Breast epithelium (tissue), 4 donors: ENCODE results near the gene TTC36. TPM values are rescaled to one million over a fixed set of nuclear protein-coding genes. Genes with fewer than 3 reads are reported as not detected.

ENCODE experiments used
- DNase-seq, 2 donors: peaks; one replicate each; pipeline ENCODE4 v3.0.0-alpha.2; 2019; ENCODE audit warnings: low spot score in 2 of 2
- H3K27ac ChIP-seq, 2 donors: fragments of 200-600 bp; sonication (generic) in 1 of 2; one replicate each; pipeline ENCODE4 v1.5.1; 2016 to 2019; ENCODE audit warnings: mild to moderate bottlenecking in 1 of 2
- H3K27me3 ChIP-seq, 2 donors: fragments of 200-600 bp; sonication (generic) in 1 of 2; one replicate each; pipeline versions ENCODE4 v1.5.1 to v1.6.0; 2017 to 2019; ENCODE audit warnings: control low read depth in 1 of 2, mild to moderate bottlenecking in 1 of 2
- H3K36me3 ChIP-seq: fragments of 200-600 bp; one replicate; pipeline ENCODE4 v1.5.1; 2019
- H3K4me1 ChIP-seq, 2 donors: fragments of 200-600 bp; sonication (generic); one replicate each; pipeline ENCODE4 v1.5.1; 2016 to 2019; ENCODE audit warnings: control low read depth in 1 of 2
- H3K4me3 ChIP-seq, 3 donors: fragments of 200-600 bp; sonication (generic); 1 replicate in 2 of 3; 2 replicates in 1 of 3; pipeline ENCODE4 v1.5.1; 2016 to 2019; ENCODE audit warnings: mild to moderate bottlenecking in 3 of 3, moderate library complexity in 2 of 3
- H3K9me3 ChIP-seq, 2 donors: fragments of 200-600 bp; sonication (generic) in 1 of 2; one replicate each; pipeline ENCODE4 v1.5.1; 2016 to 2019; ENCODE audit warnings: control low read depth in 1 of 2
- POLR2A ChIP-seq: fragments of 450-650 bp; IDR thresholded peaks from one replicate; pipeline ENCODE4 v1.6.1; 2016; ENCODE audit warnings: antibody characterized with exemption, mild to moderate bottlenecking, moderate library complexity
- POLR2AphosphoS5 ChIP-seq, 3 donors: sonication (generic); formaldehyde crosslinking; IDR thresholded peaks; one replicate each; pipeline ENCODE4 v1.6.1; 2017; ENCODE audit warnings: antibody characterized with exemption in 3 of 3
- intact Hi-C: fragments of 100-400 bp; cut with DNase I; formaldehyde crosslinking; loops from one replicate; pipeline ENCODE4 v1.15.1; 2023; ENCODE audit warnings: low total_unique reads
- total RNA-seq, 3 donors: library from RNA; depleted of rRNA; stranded (reverse); fragments of >200 nt; gene quantifications; one replicate each; pipeline ENCODE4 v1.1.0, GENCODE V29; 2016
- TF ChIP-seq, protein P1 (sequence below), 3 donors: fragments of 450-650 bp; IDR thresholded peaks; one replicate each; pipeline ENCODE4 v1.5.1; 2016 to 2017; ENCODE audit warnings: antibody characterized with exemption in 3 of 3, mild to moderate bottlenecking in 3 of 3, moderate library complexity in 3 of 3

Gene TTC36
- total RNA-seq, 3 donors from 2014 or later: 3.4 to 15.1 (median 6.2) TPM

DNA sequence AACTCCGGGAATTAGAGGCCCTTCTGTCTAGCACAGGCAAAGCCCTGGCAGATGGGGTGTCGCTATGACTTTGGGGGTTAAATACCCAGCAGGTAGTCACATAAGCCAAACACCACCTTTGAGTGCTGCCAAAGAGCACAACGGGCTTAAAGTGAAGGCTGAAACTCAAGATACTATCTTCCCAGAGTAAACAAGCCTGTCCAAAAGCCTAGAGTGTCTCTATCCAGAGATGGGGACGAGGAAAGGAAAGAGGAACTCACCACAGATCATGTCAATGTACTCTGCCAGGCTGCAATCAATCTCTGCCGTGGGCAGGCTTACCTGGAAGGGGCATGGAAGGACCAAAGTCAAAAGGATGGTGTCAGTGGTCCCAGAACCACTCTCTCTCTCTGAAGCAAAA lies 18.3 kb downstream of the TTC36 start:
- TF ChIP-seq POLR2A (no peak), POLR2AphosphoS5 (IDR thresholded peaks at IDR 0.05) (no peak)
- TF ChIP-seq, protein P1, sequence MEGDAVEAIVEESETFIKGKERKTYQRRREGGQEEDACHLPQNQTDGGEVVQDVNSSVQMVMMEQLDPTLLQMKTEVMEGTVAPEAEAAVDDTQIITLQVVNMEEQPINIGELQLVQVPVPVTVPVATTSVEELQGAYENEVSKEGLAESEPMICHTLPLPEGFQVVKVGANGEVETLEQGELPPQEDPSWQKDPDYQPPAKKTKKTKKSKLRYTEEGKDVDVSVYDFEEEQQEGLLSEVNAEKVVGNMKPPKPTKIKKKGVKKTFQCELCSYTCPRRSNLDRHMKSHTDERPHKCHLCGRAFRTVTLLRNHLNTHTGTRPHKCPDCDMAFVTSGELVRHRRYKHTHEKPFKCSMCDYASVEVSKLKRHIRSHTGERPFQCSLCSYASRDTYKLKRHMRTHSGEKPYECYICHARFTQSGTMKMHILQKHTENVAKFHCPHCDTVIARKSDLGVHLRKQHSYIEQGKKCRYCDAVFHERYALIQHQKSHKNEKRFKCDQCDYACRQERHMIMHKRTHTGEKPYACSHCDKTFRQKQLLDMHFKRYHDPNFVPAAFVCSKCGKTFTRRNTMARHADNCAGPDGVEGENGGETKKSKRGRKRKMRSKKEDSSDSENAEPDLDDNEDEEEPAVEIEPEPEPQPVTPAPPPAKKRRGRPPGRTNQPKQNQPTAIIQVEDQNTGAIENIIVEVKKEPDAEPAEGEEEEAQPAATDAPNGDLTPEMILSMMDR (IDR thresholded peaks at IDR 0.05): no peak
- Histone ChIP-seq H3K9me3 (no peaks in the 10 kb centered on the region), H3K4me1 (no peaks in the 10 kb centered on the region), H3K4me3 (no peak overlapping the region), H3K27me3 (no peaks in the 10 kb centered on the region), H3K36me3 (no peaks in the 10 kb centered on the region), H3K27ac (no peak overlapping the region)
- intact Hi-C loops: no loop called here
- DNase-seq: no peak

DNA sequence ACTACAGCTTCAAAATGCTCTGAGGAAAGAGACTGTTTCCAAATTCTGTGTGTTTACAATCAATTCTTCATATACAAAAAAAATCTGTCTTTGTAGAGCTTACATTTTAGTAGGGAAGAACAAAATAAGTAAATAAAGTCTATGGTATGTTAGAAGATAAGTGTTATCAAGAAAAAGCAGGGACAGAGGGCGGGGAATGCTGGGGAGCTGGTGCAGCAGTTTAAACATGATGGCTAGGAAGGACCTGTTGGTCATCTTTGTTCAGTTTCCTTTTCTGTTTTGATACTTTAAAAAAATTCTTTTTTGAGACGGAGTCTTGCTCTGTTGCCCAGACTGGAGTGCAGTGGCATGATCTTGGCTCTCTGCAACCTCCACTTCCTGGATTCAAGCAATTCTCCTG lies 19.9 kb downstream of the TTC36 start:
- H3K27me3 ChIP-seq: no peaks in the 10 kb centered on the region
- H3K4me3 ChIP-seq: no peak overlapping the region
- H3K27ac ChIP-seq: no peak overlapping the region
- no peaks in the 10 kb centered on the region for H3K4me1 ChIP-seq
- H3K9me3 ChIP-seq: no peaks in the 10 kb centered on the region
- no peak for TF ChIP-seq POLR2A
- TF ChIP-seq, protein P1 (IDR thresholded peaks at IDR 0.05): no peak
- TF ChIP-seq POLR2AphosphoS5 (IDR thresholded peaks at IDR 0.05): no peak
- no peaks in the 10 kb centered on the region for H3K36me3 ChIP-seq
- intact Hi-C loops: no loop called here
- DNase-seq: no peak

DNA sequence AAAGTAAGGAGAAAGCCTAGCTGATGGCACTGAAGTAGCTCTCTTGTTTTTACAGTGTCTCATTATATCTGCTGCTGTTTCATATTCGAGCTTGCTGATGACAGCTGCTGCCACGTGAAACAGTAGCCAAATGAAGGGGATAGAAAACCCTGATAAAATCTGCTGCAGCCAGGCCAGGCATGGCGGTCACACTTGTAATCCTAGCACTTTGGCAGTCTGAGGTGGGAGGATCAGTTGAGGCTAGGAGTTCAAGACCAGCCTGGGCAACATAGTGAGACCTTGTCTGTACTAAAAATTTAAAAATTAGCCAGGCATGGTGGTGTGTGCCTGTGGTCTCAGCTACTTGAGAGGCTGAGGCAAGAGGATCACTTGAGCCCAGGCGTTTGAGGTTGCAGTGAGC lies 25.1 kb downstream of the TTC36 start:
- no peak overlapping the region for H3K4me3 ChIP-seq
- TF ChIP-seq POLR2A (no peak), POLR2AphosphoS5 (IDR thresholded peaks at IDR 0.05) (no peak)
- TF ChIP-seq, protein P1 (IDR thresholded peaks at IDR 0.05): no peak
- no peak overlapping the region for H3K27ac ChIP-seq
- H3K36me3 ChIP-seq: no peaks in the 10 kb centered on the region
- H3K27me3 ChIP-seq: no peaks in the 10 kb centered on the region
- no peaks in the 10 kb centered on the region for H3K4me1 ChIP-seq
- no peaks in the 10 kb centered on the region for H3K9me3 ChIP-seq
- DNase-seq: no peak
- intact Hi-C loops: no loop called here

DNA sequence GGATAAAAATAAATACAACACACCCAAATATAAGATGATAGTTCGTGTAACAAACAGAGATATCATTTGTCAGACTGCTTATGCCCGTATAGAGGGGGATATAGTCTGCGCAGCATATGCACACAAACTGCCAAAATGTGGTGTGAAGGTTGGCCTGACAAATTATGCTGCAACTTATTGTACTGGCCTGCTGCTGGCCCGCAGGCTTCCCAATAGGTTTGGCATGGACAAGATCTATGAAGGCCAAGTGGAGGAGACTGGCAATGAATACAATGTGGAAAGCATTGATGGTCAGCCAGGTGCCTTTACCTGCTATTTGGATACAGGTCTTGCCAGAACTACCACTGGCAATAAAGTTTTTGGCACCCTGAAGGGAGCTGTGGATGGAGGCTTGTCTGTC lies 33.5 kb downstream of the TTC36 start:
- no peak overlapping the region for H3K4me3 ChIP-seq
- no peaks in the 10 kb centered on the region for H3K9me3 ChIP-seq
- intact Hi-C loops: no loop called here
- no peaks in the 10 kb centered on the region for H3K27me3 ChIP-seq
- TF ChIP-seq, protein P1 (IDR thresholded peaks at IDR 0.05): no peak
- no peak for TF ChIP-seq POLR2AphosphoS5 (IDR thresholded peaks at IDR 0.05)
- no peak for TF ChIP-seq POLR2A
- no peaks in the 10 kb centered on the region for H3K4me1 ChIP-seq
- no peak for DNase-seq
- H3K27ac ChIP-seq: no peak overlapping the region
- no peaks in the 10 kb centered on the region for H3K36me3 ChIP-seq

DNA sequence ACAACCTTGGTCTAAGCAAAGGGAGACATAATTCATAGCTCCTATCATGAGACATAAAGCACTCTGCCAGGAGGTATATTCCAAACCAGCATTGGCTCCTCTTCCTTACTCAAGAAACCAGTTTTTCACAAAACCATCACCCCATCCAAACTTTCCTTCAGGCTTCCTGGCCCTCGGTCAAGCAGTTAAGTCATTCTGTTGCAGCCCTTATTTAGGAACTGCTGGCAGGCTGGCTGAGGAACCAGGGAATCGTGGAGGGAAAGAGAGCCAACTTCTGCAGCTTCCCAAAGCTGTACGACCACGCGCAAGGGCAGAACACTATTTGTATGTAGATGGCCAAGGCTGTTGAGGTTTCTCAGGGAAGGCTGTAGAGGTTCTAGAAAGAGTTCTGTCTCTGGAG lies 37.8 kb downstream of the TTC36 start:
- Histone ChIP-seq H3K9me3 (no peaks in the 10 kb centered on the region), H3K27ac (peak overlapping the region; percentile 92 to 94), H3K36me3 (no peaks in the 10 kb centered on the region), H3K4me3 (peak overlapping the region; percentile 54 to 77 (median 66)), H3K27me3 (no peaks in the 10 kb centered on the region), H3K4me1 (no peaks in the 10 kb centered on the region)
- intact Hi-C loops: no loop called here
- no peak for TF ChIP-seq POLR2A
- peak in 1 of 3 donors; percentile 17 for TF ChIP-seq POLR2AphosphoS5 (IDR thresholded peaks at IDR 0.05)
- peak in 1 of 2 donors; percentile 66 for DNase-seq

DNA sequence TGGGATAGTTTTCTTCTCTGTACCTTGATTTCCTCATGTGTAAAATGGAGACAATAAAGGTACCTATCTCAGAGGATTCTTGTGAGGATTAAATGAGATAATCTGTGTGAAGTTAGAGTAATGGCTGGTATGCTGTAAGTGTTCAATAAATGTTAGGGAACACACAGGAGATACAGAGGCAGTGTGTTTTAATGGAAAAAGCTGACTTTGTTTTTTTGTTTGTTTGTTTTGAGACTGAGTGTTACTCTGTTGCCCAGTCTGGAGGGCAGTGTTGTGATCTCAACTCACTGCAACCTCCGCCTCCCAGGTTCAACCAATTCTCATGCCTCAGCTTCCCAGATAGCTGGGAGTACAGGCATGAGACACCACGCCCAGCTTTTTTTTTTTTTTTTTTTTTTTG lies 42.4 kb downstream of the TTC36 start:
- H3K27me3 ChIP-seq: no peaks in the 10 kb centered on the region
- intact Hi-C loops: loop anchor here (10.0 kb wide), 1 partner anchor 1025 kb away; no protein-coding TSS in a partner anchor
- H3K4me3 ChIP-seq: no peak overlapping the region
- peaks cover 5 to 15% of the 10 kb centered on the region in 2 donors for H3K4me1 ChIP-seq
- no peaks in the 10 kb centered on the region for H3K36me3 ChIP-seq
- H3K9me3 ChIP-seq: no peaks in the 10 kb centered on the region
- no peak overlapping the region for H3K27ac ChIP-seq
- no peak for DNase-seq
- TF ChIP-seq POLR2A (no peak), POLR2AphosphoS5 (IDR thresholded peaks at IDR 0.05) (no peak)
- TF ChIP-seq, protein P1 (IDR thresholded peaks at IDR 0.05): no peak
